Motor neuron (in vitro differentiated cells): ENCODE data around the gene PCGF1. TPM values are rescaled to one million over a fixed set of nuclear protein-coding genes. Genes with fewer than 3 reads are reported as not detected.

Source experiments
- ATAC-seq, 8 experiments: fragments of 200-7000 bp; cut with Tn5 transposase; replicated peaks in 6 of 8; 2 replicates each; pipeline ENCODE4 v1.8.0; 2021; ENCODE audit warnings: mild to moderate bottlenecking in 8 of 8, moderate library complexity in 8 of 8
- H3K27ac ChIP-seq, 2 donors: fragments of 250-450 bp; sonication (Bioruptor Pico); 2 replicates each; pipeline ENCODE4 v1.9.0; 2021; ENCODE audit warnings: antibody characterized with exemption in 2 of 2, mild to moderate bottlenecking in 2 of 2, moderate library complexity in 1 of 2
- H3K4me1 ChIP-seq, 2 donors: fragments of 250-450 bp; sonication (Bioruptor Pico); replicated peaks in 1 of 2; 2 replicates each; pipeline ENCODE4 v1.6.1; 2021; ENCODE audit warnings: antibody characterized with exemption in 2 of 2, mild to moderate bottlenecking in 2 of 2, moderate library complexity in 1 of 2
- H3K4me3 ChIP-seq, 5 donors: fragments of 250-450 bp; sonication (Bioruptor Pico); 2 replicates each; pipeline ENCODE4 v1.9.0; 2021; ENCODE audit warnings: antibody characterized with exemption in 5 of 5, mild to moderate bottlenecking in 5 of 5, moderate library complexity in 4 of 5
- WGBS, 10 experiments: fragments of 450-650 bp; shearing (Covaris generic); methylation state at CpG; one replicate each; pipeline ENCODE4 v1.0.0; 2022; 5-methylcytosine and 5-hydroxymethylcytosine counted together
- in situ Hi-C, 9 experiments: fragments of 400-800 bp; cut with MboI; loops; one replicate each; pipeline ENCODE4 v1.15.0; 2021; ENCODE audit warnings: low sequenced_read_pairs in 9 of 9, low pct_unique_long_range_greater_than_20kb in 2 of 9; ENCODE audit not compliant: unreplicated experiment in 9 of 9
- total RNA-seq, 8 experiments: library from RNA; unstranded; fragments of 300-600 nt; gene quantifications; 2 replicates each; pipeline versions ENCODE4 v1.2.3 to v1.2.4, GENCODE V29; 2022

The PCGF1 gene
- 10 to 100 TPM; 14.9 to 28.2 (median 18.4) TPM for total RNA-seq

GRCh38 chr2:74507145-74507925 is at the start of gene PCGF1:
Gene PCGF1, minus strand, starts transcription at chr2:74507695. Its CDS starts 27 bp downstream, at chr2:74507668.
- Histone ChIP-seq H3K27ac (peak within 1 kb of the TSS; percentile 99 to 100), H3K4me1 (peaks cover 16 to 18% of the 10 kb centered on the region in 2 donors), H3K4me3 (peak within 1 kb of the TSS; percentile 71 to 92 (median 81))
- 0 to 8% (median 0%) methylated on average over 1 to 5 of the region's 56 CpGs; no CpG with 5 or more reads in 3 of the 10 experiments for WGBS, 10 experiments
- in situ Hi-C loops: no loop called here
- peak; percentile 74 to 91 (median 86) for ATAC-seq

- in situ Hi-C loops: no loop called here
- Histone ChIP-seq H3K27ac (no peak overlapping the region), H3K4me3 (no peak overlapping the region), H3K4me1 (peaks cover 10 to 15% of the 10 kb centered on the region in 2 donors)
- WGBS, 10 experiments: 80 to 85% (median 83%) methylated on average over 1 to 3 of the region's 6 CpGs; no CpG with 5 or more reads in 7 of the 10 experiments
- no peak for ATAC-seq
These were observed 49.4 kb upstream of the PCGF1 start for GRCh38 chr2:74556831-74557370.

- Histone ChIP-seq H3K27ac (no peak overlapping the region), H3K4me3 (no peak overlapping the region), H3K4me1 (peaks cover 10 to 15% of the 10 kb centered on the region in 2 donors)
- WGBS, 10 experiments: 97% methylated on average over 5 of the region's 14 CpGs; no CpG with 5 or more reads in 9 of the 10 experiments
- in situ Hi-C loops: no loop called here
- ATAC-seq: no peak
These were observed 48.7 kb upstream of the PCGF1 start for GRCh38 chr2:74556159-74556558.

- no peak for ATAC-seq
- Histone ChIP-seq H3K4me1 (peaks cover 10 to 15% of the 10 kb centered on the region in 2 donors), H3K27ac (no peak overlapping the region), H3K4me3 (peak overlapping the region in 3 of 5 donors; percentile 61 to 87 (median 84))
- in situ Hi-C loops: no loop called here
- 68 to 100% methylated on average over 1 to 7 of the region's 17 CpGs; no CpG with 5 or more reads in 8 of the 10 experiments for WGBS, 10 experiments
These were observed 48.2 kb upstream of the PCGF1 start for GRCh38 chr2:74555610-74556103.

GRCh38 chr2:74554820-74555531 is 47.5 kb upstream of the PCGF1 start:
- Histone ChIP-seq H3K4me3 (peak overlapping the region; percentile 61 to 99 (median 85)), H3K27ac (no peak overlapping the region), H3K4me1 (peaks cover 10 to 15% of the 10 kb centered on the region in 2 donors)
- WGBS, 10 experiments: 0 to 4% (median 1%) methylated on average over 5 to 18 of the region's 58 CpGs; no CpG with 5 or more reads in 5 of the 10 experiments
- ATAC-seq: peak; percentile 28 to 68 (median 33)
- in situ Hi-C loops: no loop called here

GRCh38 chr2:74553892-74554819 is 46.7 kb upstream of the PCGF1 start, which contains the start of the genes DOK1 and LOXL3:
Gene DOK1, plus strand, starts transcription at chr2:74554720. Its CDS starts 35 bp downstream, at chr2:74554755.
Gene LOXL3, minus strand, starts transcription at chr2:74553942. Its CDS starts 1,308 bp downstream, at chr2:74552634.
- WGBS, 10 experiments: 0% methylated on average over 1 of the region's 73 CpGs; no CpG with 5 or more reads in 9 of the 10 experiments
- ATAC-seq: peak; percentile 68 to 83 (median 78)
- peak within 1 kb of the TSS; percentile 81 to 84 for H3K27ac ChIP-seq
- in situ Hi-C loops: no loop called here
- H3K4me1 ChIP-seq: peaks cover 10 to 19% of the 10 kb centered on the region in 2 donors
- peak within 1 kb of the TSS; percentile 61 to 99 (median 85) for H3K4me3 ChIP-seq

GRCh38 chr2:74552914-74553811 is 45.7 kb upstream of the PCGF1 start:
- peak in 5 of 8 experiments; percentile 39 to 53 (median 46) for ATAC-seq
- peak overlapping the region; percentile 81 to 84 for H3K27ac ChIP-seq
- peak overlapping the region; percentile 61 to 99 (median 85) for H3K4me3 ChIP-seq
- in situ Hi-C loops: no loop called here
- peaks cover 10 to 20% of the 10 kb centered on the region in 2 donors for H3K4me1 ChIP-seq
- WGBS, 10 experiments: 0 to 68% (median 8%) methylated on average over 1 to 6 of the region's 27 CpGs

- H3K4me3 ChIP-seq: peak overlapping the region; percentile 61 to 99 (median 85)
- ATAC-seq: no peak
- H3K4me1 ChIP-seq: peaks cover 12 to 20% of the 10 kb centered on the region in 2 donors
- 40 to 92% (median 69%) methylated on average over 1 to 11 of the region's 21 CpGs for WGBS, 10 experiments
- H3K27ac ChIP-seq: no peak overlapping the region
- in situ Hi-C loops: no loop called here
These were observed 44.7 kb upstream of the PCGF1 start for GRCh38 chr2:74551942-74552913.

- in situ Hi-C loops: no loop called here
- H3K4me1 ChIP-seq: peaks cover 12 to 20% of the 10 kb centered on the region in 2 donors
- no peak overlapping the region for H3K27ac ChIP-seq
- no peak overlapping the region for H3K4me3 ChIP-seq
- no peak for ATAC-seq
These were observed 44.0 kb upstream of the PCGF1 start for GRCh38 chr2:74551530-74551929.

- H3K4me1 ChIP-seq: peaks cover 12 to 17% of the 10 kb centered on the region in 2 donors
- ATAC-seq: no peak
- in situ Hi-C loops: no loop called here
- 100% methylated on average over 1 of the region's 7 CpGs; no CpG with 5 or more reads in 8 of the 10 experiments for WGBS, 10 experiments
- no peak overlapping the region for H3K27ac ChIP-seq
- no peak overlapping the region for H3K4me3 ChIP-seq
These were observed 42.7 kb upstream of the PCGF1 start for GRCh38 chr2:74550231-74550630.
